ENCODE results near the gene NOTCH4. TPM values are rescaled to one million over a fixed set of nuclear protein-coding genes. Genes with fewer than 3 reads are reported as not detected.

Gene NOTCH4
- total and polyA plus RNA-seq, 9 of the 15 experiments (the other 6 are each of a cell fraction or from before 2014, with no cell fraction given): 0.24 to 4.3 (median 1.7) TPM

- 0 out of 2 replicates have a peak, but pooled peaks have one; percentile 19 for TF ChIP-seq TCF15 (CRISPR knock-in tag; IDR thresholded peaks at IDR 0.05)
- TF ChIP-seq MCM7 (IDR thresholded peaks at IDR 0.05): 0 out of 4 replicates have a peak, but pooled peaks of 1 of the 2 experiments have one; percentile 88
- TF ChIP-seq TBL1XR1 (IDR thresholded peaks at IDR 0.05; ENCODE audit: low read length in 2 of 2): 0 out of 4 replicates have a peak, but pooled peaks of 1 of the 2 experiments have one; percentile 41
- TF ChIP-seq NCOA1 (IDR thresholded peaks at IDR 0.05; ENCODE audit: low read depth): peak; percentile 25; the same call in 1 of the 2 replicates
- peak; percentile 93 for TF ChIP-seq THRB (CRISPR knock-in tag; conservative IDR thresholded peaks at IDR 0.05)
- TF ChIP-seq THRAP3 (IDR thresholded peaks at IDR 0.05; ENCODE audit: borderline replicate concordance): peak; percentile 97
- no peak for TF ChIP-seq POLR2G (IDR thresholded peaks at IDR 0.05; ENCODE audit: low read depth, low read length)
- 0 out of 2 replicates have a peak, but pooled peaks have one; percentile 32 for TF ChIP-seq ZNF561 (CRISPR knock-in tag; conservative IDR thresholded peaks at IDR 0.05)
- no peak; the same call in none of the 2 replicates for TF ChIP-seq SMARCE1 (IDR thresholded peaks at IDR 0.05)
- no peak for TF ChIP-seq ZNF217 (CRISPR knock-in tag; IDR thresholded peaks at IDR 0.05)
- TF ChIP-seq ZNF280A (IDR thresholded peaks at IDR 0.05; ENCODE audit: low read depth, partially characterized antibody): peak; percentile 56
- TF ChIP-seq HBP1 (CRISPR knock-in tag; IDR thresholded peaks at IDR 0.05): peak; percentile 54; the same call in 1 of the 2 replicates
- 0 out of 2 replicates have a peak, but pooled peaks have one; percentile 31 for TF ChIP-seq NR2C1 (IDR thresholded peaks at IDR 0.05)
- no peak for TF ChIP-seq NR2C1 (tag; IDR thresholded peaks at IDR 0.05)
- peak; percentile 77 for TF ChIP-seq PHB2 (IDR thresholded peaks at IDR 0.05; ENCODE audit: low read depth)
- TF ChIP-seq ZSCAN29 (IDR thresholded peaks at IDR 0.05): peak; percentile 32; the same call in 1 of the 2 replicates
- 0 out of 4 replicates have a peak, but pooled peaks of 1 of the 2 experiments have one; percentile 5 for TF ChIP-seq RCOR1 (IDR thresholded peaks at IDR 0.05; ENCODE audit: borderline replicate concordance in 1 of 2, low read depth in 2 of 2, low read length in 2 of 2)
- TF ChIP-seq COPS2 (conservative IDR thresholded peaks at IDR 0.05): no peak
- peak; percentile 76 for TF ChIP-seq ARID2 (IDR thresholded peaks at IDR 0.05)
- no peak for TF ChIP-seq MBD2 (IDR thresholded peaks at IDR 0.05; ENCODE audit: borderline replicate concordance, low read depth)
- 0 out of 2 replicates have a peak, but pooled peaks have one; percentile 31 for TF ChIP-seq ZFPM2 (CRISPR knock-in tag; IDR thresholded peaks at IDR 0.05)
- no peak for TF ChIP-seq PHF20 (IDR thresholded peaks at IDR 0.05; ENCODE audit: partially characterized antibody)
- no peak for TF ChIP-seq ZNF212 (CRISPR knock-in tag; IDR thresholded peaks at IDR 0.05)
- 0 out of 2 replicates have a peak, but pooled peaks have one; percentile 70 for TF ChIP-seq ZNF57 (CRISPR knock-in tag; IDR thresholded peaks at IDR 0.05)
- TF ChIP-seq ARHGAP35 (IDR thresholded peaks at IDR 0.05; ENCODE audit: partially characterized antibody): peak; percentile 66
- 0 out of 2 replicates have a peak, but pooled peaks have one; percentile 26 for TF ChIP-seq ZNF77 (CRISPR knock-in tag; IDR thresholded peaks at IDR 0.05)
These were observed 47.2 kb downstream of the NOTCH4 start (continued) for GRCh38 chr6:32176476-32177182.

All from K562 (cell line).